GM19025 (cell line): Measurements from ENCODE around the gene NLRP2B.
"Not testable (repeated sequence)": the region's sequence is repeated elsewhere in the genome, so short reads cannot be mapped to it uniquely, and the experiment has no call there.

Source experiments
- ATAC-seq: cut with Tn5 transposase; IDR thresholded peaks from one replicate; pipeline ENCODE4 v1.9.1; 2021; ENCODE audit warnings: mild to moderate bottlenecking, low read depth, moderate library complexity; ENCODE audit not compliant: unreplicated experiment

Gene NLRP2B

GRCh38 chrX:57680160-57680559, at the start of gene NLRP2B:
NLRP2B (minus strand) TSS chrX:57680260.
- ATAC-seq: no peak

- ATAC-seq: not testable (repeated sequence)
Observed at GRCh38 chrX:57725995-57726394, 45.9 kb upstream of the NLRP2B start.

- ATAC-seq: no peak
Observed at GRCh38 chrX:57681341-57681740, 1.3 kb upstream of the NLRP2B start.

DNA sequence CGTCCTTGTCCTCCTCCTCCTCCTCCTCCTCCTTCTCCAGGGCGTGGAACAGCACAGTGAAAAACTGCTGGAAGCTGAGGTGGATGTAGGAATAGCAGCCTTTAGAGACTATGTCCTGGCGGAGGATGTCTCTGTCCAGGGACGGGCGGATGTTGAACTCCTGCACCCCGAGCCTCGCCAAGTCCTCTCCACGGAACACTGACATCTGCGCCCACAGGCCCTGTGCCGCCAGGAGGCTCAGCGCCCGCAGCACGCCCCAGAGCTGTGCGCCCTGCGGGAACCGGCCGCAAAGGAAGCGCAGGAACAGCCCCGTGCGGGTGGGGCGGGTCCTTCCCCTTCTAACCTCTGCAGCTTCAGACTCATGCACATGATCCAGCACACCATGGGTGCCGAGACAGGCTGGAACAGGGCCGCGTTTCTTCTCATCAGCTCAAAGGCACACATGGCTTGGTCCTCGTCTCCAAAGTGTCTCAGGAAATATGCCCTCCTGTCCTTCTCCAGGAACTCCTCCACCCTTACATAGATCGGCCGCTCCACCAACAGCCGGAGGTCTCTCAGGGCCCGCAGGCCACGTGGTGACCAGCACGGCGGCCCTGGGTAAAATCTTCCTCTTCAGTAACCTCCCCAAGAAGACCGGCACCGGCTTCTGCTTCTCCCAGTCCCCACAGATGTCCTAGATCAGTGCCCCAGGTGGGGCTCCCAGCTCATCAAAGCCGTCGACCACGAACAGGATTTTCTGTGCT, 1.2 kb downstream of the NLRP2B start:
- no peak for ATAC-seq

- ATAC-seq: no peak
Observed at GRCh38 chrX:57677132-57677858, 2.8 kb downstream of the NLRP2B start.

DNA sequence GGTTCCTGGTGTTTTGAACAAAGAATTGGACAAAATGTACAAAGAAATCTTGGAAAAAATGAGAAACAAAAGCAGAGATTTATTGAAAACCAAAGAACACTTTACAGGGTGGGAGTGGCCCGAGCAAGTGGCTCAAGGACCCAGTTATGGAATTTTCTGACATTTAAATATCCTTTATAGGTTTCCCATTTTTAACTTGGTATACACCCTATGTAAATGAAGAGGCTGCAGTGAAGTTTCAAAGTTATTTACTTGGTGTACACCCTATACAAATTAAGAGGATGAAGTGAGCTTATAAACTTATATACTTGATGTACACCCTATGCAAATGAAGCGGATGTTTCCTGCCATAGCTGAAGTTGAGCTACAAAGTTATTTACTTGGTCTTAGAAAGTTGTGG, 4.7 kb downstream of the NLRP2B start:
- ATAC-seq: no peak

- ATAC-seq: no peak
Observed at GRCh38 chrX:57674861-57675260, 5.2 kb downstream of the NLRP2B start.

GRCh38 chrX:57669961-57670360, 10.1 kb downstream of the NLRP2B start:
- no peak for ATAC-seq

- ATAC-seq: no peak
Observed at GRCh38 chrX:57667010-57667409, 13.1 kb downstream of the NLRP2B start.

DNA sequence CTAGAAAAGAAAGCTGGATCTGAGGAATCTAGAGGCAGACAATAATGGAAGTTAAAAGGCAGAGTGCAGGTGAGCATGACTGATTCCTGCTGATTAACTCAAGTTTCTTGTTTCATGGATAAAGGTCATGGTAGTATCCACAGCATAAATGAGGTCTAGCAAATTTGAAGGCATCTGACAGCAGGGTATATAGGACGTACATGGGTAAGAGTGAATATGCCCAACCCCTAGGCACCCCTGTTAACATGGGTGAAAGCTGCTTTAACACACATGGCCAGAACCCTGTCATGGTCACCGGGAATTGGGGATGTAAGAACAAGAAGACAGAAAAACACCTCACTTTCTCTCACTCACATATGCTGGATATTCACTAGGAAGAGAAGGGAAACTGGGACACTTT, 25.0 kb downstream of the NLRP2B start:
- ATAC-seq: no peak

DNA sequence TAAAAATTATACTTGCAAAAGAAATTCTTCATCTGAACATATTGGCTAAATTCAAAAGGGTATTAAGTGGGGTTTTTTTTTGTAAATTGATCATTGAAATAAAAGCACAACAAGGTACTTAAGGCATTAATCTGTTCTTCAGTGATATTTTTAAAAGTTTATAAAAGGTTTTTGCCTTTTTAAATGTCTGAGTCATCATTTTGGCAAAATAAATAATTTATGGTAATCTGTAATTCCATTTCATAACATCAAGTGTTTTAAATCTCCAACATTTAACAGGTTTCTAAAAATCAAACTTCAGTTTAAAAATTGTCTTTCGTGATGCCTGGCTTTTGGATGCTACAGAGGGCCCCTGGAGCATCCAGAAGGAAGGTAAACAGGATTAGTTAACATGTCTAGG, 27.4 kb downstream of the NLRP2B start:
- no peak for ATAC-seq

- no peak for ATAC-seq
Observed at GRCh38 chrX:57651169-57651919, 28.7 kb downstream of the NLRP2B start.

GRCh38 chrX:57647020-57647419, 33.0 kb downstream of the NLRP2B start:
- no peak for ATAC-seq

GRCh38 chrX:57643698-57644097, 36.4 kb downstream of the NLRP2B start:
- ATAC-seq: no peak

GRCh38 chrX:57641338-57641737, 38.7 kb downstream of the NLRP2B start:
- ATAC-seq: no peak

DNA sequence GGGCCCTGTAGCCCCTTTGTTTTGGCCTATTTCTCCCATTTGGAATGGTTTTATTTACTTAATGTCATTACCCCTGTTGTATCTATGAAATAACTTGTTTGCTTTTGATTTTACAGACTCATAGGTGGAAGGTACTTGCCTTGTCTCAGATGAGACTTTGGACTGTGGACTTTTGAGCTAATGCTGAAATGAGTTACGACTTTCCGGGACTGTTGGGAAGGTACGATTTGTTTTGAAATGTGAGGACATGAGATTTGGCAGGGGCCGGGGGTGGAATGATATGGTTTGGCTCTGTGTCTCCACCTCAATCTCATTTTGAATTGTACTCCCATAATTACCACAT, 39.4 kb downstream of the NLRP2B start:
- no peak for ATAC-seq

GRCh38 chrX:57629438-57629837, 50.6 kb downstream of the NLRP2B start:
- not testable (repeated sequence) for ATAC-seq
